KG1 (cell line): Measurements from ENCODE around the gene RRP1B.
"Not testable (repeated sequence)": the region's sequence is repeated elsewhere in the genome, so short reads cannot be mapped to it uniquely, and the experiment has no call there.

ENCODE experiments used
- DNase-seq: peaks from one replicate; lab custom pipeline; 2025; lab: John Stamatoyannopoulos, UW

Gene RRP1B

DNA sequence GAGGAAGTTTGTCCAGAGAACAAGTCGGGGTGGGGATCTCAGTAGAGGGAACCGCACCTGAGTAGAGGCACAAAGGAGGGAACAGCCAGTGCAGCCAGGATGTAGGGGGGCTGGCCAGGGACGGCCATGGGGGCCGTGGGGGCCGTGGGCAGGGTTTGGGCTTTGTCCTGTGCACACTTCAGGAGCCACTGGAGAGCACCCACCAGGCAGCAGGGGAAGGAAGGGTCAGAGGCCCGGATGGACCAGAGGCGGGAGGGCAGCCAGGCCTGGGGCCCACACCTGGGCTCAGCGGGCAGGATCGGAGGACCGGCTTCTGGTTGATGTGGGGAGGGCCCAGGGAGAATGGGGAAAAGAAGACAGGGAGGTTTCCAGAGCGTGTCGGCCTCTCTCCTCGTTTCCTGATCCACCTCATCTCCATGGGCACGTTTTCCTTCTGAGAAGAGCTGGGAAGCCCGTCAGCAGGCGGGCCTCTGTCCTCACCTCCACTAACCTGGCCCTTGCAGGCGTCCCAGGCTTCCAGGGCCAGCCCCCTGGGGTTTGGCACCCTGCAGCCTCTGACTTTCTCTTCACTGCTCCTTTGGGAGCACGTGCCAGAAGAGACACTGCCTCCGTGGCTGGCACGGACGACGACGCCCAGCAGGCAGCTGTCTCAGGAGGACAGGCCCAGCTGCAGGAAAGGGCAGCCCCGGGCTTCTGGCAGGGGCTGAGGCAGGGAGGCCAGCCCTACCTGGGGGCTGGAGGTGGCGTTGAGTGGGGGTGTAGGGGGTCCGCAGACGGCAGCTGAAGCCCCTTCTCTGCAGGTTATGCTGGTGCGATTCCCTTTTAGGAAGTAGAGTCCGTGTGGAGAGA is 42.8 kb downstream of the RRP1B start:
- DNase-seq, result no peak

DNA sequence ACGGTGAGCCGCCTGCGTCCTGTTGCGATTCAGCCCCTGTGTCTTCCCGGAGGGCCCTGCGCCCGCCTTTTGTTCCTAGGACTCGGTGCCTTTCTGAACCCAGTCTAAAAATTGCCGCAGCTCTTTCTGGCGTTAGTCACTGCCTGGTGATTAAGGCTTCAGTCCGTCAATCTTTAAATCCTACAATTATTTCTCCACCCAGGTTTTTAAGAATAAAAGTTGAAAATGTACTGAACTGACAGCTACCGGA is 43.4 kb downstream of the RRP1B start:
- no peak for DNase-seq

DNA sequence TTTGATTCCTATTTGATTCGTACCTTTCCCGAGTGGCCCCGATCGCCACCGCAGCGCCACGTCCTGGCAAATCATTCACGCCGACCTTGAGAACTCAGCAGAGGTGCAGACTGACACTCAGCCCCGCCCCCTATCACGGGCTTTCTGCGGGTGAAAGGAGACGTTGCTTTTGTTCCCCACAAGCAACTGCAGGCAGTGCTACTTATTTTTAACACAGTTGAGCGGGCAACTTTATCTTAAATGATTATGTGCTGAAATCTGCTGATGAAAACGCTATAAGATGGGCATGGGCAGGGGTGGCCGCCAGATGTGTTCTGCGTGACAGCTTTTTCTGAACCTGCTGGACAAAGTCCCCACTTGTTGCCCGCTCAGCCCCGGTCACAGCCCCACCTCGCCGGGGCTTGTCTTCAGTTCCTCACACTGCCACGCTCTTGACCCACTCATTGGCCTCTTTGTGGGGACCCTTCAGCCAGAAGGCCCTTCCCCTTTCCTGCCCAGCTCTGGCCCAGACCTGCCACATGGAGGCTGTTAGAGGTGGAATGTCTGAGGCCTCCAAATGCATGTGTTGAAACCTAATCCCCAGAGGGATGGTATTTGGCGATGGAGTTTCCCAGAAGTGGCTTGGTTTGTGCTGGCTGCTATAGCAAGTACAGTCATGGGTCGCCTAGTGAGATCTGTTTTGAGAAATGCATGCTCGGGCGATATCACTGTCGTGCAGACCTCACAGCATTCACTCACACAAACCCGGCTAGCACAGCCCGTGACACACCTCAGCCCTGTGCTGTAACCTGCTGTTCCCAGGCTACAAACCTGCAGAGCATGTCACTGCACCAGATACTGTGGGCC is 43.9 kb downstream of the RRP1B start:
- DNase-seq, result no peak

DNA sequence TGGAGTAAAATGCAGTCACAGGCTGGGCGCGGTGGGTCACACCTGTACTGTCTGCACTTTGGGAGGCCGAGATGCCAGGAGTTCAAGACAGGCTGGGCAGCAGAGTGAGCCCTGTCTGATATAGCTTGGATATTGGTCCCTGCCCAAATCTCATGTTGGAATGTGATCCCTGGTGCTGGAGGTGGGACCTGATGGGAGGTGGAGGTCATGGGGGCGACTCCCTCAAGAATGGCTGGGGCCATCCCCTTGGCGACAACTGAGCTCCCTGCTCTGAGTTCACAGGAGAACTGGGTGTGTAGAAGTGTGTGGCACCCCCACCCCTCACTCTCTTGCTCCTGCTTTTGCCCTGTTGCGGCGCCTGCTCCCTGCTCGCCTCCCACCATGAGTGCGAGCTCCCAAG is 48.1 kb downstream of the RRP1B start:
- DNase-seq, result no peak

DNA sequence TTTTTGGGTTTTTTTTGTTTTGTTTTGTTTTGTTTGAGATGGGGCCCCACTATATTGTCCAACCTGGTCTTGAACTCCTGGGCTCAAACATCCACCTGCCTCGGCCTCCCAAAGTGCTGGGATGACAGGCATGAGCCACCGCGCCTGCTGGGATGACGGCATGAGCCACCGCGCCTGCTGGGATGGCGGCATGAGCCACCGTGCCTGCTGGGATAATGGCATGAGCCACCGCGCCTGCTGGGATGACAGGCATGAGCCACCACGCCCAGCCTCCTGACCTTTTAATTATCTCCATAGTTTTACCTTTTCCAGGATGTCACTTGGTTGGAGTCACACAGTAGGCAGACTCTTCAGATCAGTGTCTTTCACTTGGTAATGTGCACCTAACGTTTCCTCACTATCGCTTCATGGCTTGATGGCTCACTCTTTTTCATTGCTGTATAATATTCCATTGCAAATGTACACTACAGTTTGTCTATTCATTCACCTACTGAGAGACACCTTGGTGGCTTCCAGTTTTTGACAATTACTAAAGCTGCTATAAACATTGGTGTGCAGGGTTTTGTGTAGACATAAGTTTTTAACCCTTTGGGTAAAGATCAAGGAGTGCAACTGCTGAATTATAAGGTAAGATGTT is 49.5 kb downstream of the RRP1B start:
- no peak for DNase-seq

DNA sequence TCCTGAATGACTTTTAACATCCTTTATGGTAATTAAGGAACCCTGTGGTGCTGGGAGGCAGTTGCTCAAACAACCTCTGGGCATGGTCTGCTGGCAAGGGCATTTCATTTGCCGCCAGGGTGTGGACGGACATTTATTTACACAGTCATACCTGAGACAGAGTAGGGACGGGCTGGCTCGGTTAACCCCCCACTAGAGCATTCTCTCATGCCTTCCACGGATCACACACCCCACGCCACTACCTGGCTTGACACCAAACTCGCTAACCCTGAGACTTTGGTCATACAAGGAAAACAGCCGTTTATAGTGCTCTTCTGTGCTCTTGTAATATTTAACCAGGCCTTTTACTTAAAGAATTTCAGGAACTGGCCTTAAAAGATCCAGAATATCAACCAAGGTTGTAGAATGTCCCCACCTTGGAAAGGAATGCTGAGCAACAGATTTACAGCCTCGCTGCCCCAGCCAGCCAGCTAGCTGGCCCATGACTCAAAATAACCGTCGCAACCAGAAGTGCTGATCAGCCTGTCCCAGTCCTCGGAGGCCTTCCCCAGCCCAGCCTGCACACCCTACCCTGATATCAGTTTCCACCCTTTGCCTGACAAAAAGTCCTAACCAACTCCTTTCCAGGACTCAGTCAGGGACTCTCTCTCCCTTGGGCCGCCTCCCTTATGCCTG is 53.0 kb downstream of the RRP1B start:
- no peak for DNase-seq

DNA sequence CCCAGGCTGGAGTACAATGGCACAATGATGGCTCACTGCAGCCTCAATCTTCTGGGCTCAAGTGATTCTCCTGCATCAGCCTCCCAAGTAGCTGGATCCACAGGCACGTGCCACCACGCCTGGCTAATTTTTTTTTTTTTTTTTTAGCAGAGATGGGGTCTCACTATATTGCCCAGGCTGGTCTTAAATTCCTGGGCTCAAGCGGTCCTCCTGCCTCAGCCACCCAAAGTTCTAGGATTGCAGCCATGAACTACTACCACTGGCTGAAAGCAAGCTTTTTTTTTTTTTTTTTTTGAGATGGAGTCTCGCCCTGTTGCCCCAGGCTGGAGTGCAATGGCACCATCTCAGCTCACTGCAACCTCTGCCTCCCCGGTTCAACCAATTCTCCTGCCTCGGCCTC is 53.8 kb downstream of the RRP1B start:
- DNase-seq, result not testable (repeated sequence)

DNA sequence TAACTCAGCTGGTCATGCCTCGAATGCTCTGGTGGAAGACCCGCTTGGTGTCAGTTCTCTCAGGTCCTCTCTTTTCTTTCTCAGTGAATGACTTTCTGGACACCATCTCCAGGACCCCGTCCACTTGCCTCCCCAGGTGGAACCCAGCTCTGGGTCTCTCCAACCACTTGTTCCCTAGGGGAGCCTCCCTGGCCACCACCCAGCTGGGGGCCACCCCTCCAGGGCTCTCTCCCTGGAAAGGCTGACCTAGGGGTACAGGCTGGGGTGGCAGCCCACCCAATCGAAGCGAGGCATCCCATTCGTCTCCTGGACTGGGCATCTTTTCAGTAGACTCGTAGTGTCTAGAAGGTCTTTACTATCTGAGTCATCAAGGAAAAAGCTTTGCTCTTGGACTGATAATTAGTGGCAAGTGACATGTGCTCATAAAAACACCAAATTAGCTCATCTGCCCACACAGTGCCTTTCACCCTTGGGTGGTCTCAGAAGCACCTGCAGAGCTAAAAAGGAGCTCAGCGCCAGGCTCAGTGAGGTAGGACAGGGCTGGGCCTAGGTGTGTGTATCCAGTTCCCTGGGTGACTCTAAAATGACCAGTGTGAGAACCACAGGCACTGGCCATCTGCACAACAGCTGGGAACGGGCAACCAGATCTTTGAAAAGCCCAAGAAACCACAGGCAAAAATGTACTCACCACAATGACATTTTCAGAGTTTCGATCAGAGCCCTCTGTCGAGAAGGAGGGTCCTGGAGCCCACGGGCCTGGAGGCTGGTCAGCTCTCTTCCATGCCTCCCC is 57.2 kb downstream of the RRP1B start:
- no peak for DNase-seq

DNA sequence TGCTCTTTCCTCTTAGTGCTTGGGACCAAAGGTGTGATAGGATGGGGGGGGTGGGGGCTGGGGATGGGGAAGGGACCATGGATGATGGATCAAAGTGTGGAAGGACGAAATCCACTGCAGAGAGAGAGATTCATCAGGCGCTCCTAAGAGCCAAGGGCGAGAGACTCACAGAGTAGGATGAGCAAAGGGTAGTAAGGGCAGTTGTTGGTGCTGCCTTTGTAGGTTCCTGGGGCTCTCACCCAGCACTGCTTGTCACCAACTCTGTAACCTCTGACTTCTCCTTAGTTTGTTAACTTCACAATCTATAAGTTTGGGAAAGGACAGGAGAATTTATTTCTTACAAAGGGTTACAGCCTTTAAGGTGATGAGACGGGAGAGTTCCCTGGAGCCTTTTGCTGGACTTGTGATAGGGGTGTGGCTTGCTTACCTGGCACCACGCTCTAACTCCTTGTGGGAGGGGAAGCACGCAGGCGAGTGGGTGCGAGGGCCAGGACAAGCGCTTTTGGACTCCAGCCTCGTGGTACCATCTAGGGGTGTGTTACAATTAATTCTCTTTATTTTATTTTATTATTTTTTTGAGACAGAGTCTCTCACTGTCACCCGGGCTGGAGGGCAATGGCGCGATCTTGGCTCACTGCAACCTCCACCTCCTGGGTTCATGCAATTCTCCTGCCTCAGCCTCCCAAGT is 58.0 kb downstream of the RRP1B start:
- no peak for DNase-seq

DNA sequence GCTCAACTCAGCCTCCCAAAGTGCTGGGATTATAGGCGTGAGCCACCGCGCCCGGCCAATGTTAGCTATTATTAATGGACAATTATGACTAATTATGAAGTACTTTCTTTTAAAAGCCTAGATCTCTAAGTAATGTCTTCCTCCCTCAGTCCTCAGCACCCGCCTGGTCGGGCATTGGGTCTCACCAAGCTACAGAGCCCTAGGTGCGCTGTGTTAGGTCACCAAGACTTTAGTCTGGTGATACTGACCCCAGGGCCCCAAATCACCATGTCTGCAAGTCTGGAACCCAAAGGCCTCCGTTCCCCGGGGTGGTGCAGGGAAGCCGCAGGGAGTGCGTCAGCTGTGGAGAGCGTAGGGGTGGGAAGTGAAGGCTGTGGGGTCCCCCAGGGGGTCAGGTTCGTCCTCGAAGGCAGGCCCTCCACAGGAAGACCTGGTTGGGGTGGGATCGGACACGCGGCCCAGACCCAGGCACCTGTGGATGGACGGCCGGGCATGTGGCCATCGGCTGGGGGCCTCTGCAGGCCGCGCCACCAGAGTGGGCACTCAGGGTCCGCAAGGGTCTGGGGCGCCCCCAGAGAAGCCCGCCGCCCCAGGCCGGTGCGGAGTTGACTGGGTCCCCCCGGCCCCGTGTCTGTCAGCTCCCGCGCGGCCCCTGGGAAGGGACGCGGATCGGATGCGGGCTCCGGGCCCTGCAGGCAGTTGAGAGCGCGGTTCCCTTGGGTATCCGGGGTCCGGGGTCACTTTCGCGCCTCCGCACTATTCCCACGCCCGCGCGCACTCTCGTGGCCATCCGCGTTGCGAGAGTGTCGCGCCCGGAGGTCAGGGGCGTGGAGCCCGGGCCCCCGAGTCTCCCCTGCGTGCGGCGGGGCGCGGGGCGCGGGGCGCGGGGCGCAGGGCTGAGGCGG is 58.9 kb downstream of the RRP1B start:
- DNase-seq, result no peak

DNA sequence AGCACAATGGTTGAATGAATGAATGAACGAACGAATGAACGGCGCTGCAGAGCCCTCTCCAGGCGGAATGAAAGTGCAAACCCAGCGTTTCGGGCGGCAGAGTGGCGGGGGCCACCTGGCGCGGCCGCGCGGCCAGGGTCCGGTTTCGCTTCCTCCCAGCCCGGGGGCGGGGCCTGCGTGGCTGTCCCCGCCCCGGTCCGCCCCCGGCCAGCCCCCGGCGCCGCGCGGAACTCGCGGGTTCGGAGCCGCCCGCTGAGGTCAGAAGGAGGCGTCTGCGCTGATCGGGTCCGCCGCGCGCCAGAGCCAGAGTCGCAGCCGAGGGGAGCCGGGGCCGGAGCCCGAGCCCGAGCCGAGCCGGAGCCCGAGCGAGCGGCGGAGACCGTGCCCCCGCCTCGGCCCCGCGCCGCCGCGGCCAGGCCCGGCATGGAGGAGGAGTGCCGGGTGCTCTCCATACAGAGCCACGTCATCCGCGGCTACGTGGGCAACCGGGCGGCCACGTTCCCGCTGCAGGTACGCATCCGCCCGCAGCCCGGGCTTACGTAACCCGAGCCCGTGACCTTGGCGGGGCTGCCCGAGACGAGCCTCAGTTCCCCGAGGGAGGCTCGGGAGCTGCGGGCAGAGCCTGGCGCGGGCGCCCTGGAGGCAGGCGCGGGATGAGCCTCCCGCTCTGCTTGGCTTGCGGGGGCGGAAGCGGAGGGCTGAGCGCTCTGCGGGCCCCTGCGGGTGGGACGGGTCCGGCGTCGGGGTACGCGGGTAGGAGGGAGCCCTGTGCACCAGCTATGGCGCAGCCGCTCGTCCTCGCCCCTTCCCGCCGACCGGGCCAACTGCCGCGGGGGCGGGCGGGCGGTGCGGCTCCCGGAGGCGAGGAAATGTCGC is 59.8 kb downstream of the RRP1B start, which contains the start of gene PDXK:
Gene PDXK, plus strand, starts transcription at position 258 of the 876 bp plus-strand sequence. Its CDS starts 166 bp downstream, at position 424.
- DNase-seq, result peak; percentile 44

DNA sequence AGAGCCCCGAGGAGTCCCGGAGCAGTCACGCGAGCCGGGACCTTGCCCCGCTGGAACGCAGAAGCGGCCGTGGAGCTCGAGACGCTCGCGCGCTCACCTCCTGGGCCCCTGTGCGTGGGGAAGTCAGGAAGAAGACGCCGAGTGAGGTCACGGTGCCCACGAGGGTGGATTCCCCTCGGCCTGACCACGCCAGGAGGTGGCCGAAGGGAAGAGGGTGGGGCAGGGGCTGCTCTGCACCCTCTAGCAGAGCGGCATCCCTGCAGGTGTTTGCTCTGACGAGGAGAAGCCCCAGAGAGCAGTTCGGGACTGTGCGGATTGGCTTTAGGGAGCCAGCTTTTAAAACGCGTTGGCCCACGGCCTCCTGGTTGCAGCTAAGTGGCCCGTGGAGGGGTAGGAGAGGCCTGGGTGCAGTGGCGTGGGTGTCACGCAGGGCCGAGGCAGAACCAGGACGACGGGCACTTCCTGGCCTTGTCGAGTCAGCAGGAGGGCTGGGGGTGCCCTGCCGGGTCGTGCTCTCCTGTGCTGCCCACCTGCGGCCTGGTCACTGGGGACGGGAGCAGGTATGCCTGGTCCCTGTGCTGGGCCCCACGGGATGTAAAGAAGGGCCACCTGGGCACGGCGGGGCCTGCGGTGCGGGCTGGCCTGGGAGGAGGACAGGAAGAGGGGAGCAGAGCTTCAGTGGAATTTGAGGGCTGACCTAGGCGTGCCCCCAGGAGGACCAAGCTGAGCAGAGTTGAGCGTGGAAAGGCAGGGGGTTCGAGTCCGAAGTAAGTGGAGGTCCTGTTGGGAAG is 60.6 kb downstream of the RRP1B start:
- no peak for DNase-seq

DNA sequence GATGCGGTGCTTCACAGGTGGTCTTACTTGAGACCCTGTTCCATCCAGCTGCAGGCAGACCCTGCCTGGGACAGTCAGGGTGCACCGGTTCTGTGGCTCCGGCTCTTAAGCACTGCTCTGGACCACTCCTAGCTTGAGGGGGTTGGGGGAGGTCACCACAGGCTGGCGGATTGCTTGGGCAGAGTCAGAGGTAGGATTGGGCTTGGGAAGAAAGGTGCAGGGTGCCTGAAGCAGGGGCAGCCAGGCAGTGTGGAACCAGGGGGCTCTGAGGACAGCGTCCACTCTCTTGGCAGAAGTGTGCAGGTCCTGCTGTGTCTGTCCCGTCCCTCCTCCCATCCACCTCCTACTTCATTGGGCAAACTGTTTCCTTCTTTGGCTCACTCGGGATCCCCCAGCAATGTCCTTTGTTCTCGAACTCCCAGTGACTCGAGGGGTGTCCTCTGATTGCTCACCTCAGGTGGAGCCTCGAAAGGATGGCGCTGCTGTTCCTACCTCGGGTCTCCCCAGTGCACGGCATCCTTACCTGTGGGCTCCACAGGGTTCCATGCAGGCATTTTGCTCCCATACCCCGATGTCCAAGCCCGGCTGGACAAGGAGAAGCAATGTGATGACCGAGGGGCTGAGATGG is 61.3 kb downstream of the RRP1B start:
- DNase-seq, result no peak

DNA sequence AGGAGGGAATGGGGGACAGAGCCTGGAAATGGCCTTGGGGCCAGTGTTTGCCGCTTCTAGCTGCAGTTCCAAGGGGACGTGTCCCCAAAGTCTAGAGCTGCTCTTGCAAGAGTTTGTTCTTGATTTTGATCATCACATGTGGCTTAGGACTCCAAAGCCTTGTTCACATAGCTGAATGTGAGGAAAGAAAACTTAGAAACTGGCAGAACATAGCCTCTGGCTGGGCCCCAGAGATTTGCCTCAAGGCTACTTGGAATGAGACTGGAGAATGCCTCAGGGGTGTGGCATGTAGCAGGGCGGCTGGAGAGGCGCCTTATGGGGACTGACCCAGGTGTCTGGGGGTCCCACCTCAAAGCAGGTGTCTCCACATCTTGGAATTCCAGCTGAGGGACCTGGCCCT is 61.8 kb downstream of the RRP1B start:
- no peak for DNase-seq

DNA sequence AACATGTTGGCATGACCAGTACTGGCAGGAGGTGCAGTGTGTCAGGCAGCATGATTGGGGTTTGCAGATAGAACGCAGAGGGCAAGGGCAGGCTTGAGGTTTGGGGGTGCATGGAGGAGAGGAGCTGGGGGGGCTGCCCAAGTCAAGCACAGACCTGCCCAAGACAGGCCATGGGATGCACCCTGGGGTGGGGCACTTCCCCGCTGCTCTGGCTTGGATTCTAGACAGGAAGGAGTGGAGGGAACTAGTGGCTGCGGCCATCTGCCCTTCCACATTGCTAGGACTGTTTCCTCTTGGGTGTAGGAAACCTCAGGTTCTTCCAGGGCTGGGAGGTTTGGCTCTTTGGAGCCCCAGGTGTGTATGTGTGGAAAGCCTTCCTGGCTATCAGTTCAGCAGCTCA is 62.6 kb downstream of the RRP1B start:
- DNase-seq, result no peak

DNA sequence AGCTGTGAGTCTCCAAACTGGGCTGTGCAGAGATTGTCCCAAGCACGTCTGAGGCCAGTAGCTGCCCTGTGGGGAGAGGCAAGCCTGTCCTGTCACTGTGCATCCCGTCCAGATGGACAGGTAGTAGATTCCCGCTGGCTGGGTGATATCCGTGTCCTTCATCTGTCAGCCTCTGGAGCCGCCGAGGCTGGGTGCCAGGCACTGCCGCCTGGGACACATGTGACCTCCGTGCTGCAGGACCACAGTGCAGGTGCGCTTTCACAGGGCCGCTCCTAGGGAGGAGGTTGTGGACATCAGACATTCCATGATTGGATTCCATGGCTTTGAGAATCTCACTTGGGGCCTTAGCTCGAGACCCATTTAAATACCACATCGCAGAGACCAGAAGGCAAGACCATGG is 64.3 kb downstream of the RRP1B start:
- DNase-seq, result no peak

DNA sequence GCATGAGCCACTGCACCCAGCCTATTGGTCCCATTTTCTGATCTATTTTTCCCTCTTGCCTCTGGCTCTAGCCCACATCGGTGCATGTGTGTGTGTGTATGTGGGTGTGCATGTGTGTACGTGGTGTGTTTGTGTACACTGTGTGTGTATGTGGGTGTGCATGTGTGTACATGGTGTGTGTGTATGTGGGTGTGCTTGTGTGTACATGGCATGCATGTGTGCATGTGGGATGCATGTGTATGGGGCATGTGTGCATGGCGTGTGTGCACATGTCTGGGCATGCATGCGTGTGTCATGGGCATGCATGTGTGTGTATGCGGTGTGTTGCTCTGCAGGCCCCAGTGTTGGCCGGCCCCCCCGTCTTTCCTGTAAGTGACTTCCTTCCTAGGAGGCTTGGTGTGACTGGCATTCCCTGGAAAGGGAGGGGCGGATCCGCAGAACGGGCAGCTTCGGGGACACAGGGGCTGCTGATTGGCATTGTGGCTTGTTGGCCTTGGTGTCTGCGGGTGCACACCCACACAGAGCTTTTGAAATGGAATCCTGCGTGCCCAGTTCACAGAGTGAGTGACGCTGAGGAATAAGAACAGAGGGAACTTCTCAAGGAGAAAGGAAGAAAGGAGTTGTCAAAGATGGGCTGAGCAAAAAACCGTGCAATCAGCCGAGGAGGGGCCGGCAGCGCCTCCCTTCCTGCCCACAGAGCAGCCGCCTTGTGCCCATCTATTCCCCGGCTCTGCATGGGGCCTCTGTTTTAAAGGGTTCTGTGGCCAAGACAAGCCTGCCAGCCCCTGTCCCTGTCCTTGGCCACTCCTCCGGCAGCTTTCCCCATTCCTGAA is 67.5 kb downstream of the RRP1B start:
- DNase-seq, result no peak
